Neural cell (in vitro differentiated cells): Measurements from ENCODE around the gene ZNF862.

ENCODE experiments used
- EZH2 ChIP-seq: fragments of 200-600, 300-800 bp; shearing (Covaris generic), sonication (generic); IDR thresholded peaks from 2 replicates; pipeline ENCODE4 v1.6.1; 2014; ENCODE audit warnings: antibody characterized with exemption, low read length, borderline replicate concordance, mild to moderate bottlenecking; ENCODE audit not compliant: insufficient read depth, poor library complexity, severe bottlenecking
- TF ChIP-seq, protein P1 (sequence below): fragments of 450-650 bp; IDR thresholded peaks from 2 replicates; pipeline ENCODE4 v1.5.1; 2014; ENCODE audit warnings: antibody characterized with exemption, mild to moderate bottlenecking, moderate library complexity; ENCODE audit not compliant: poor library complexity, severe bottlenecking

DNA sequence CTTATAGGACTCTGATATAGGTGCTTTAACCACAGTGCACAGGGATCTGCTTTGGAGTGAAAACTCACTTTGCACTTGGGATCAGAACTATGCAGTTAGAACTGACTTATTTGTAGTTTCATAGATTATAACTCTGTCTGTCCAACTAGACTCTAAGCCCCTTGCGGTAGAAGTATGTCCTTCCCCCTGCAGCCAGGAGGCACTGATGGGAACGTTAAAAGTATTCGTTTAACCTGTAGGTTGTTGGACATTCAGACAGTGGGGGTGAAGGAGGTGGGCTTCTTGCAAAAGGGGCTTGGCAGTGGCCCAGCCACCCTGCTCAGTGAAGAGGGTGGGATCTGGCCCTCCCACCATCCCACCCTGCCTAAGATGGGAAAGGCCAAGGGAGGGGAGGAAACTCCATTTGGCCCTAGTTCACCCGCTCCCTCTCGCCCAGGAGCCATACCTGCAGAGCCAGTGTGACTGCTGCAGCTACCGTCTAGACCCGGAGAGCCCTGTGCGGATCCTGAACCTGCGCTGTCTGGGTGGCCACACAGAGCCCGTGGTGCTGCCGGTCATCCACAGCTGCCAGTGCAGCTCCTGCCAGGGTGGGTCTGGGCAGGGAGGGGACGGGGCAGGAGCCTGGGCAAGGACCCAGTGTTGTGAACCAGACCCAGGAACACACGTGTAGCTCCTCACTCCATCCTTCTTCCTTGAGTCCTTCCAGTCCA lies 5.7 kb upstream of the ZNF862 start:
- TF ChIP-seq, protein P1, sequence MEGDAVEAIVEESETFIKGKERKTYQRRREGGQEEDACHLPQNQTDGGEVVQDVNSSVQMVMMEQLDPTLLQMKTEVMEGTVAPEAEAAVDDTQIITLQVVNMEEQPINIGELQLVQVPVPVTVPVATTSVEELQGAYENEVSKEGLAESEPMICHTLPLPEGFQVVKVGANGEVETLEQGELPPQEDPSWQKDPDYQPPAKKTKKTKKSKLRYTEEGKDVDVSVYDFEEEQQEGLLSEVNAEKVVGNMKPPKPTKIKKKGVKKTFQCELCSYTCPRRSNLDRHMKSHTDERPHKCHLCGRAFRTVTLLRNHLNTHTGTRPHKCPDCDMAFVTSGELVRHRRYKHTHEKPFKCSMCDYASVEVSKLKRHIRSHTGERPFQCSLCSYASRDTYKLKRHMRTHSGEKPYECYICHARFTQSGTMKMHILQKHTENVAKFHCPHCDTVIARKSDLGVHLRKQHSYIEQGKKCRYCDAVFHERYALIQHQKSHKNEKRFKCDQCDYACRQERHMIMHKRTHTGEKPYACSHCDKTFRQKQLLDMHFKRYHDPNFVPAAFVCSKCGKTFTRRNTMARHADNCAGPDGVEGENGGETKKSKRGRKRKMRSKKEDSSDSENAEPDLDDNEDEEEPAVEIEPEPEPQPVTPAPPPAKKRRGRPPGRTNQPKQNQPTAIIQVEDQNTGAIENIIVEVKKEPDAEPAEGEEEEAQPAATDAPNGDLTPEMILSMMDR = no peak
- TF ChIP-seq EZH2 = no peak
